AG09309 (cell line): Measurements from ENCODE around the gene EMID1.
"Not testable (repeated sequence)": the region's sequence is repeated elsewhere in the genome, so short reads cannot be mapped to it uniquely, and the experiment has no call there.

Source experiments
- DNase-seq: peaks from one replicate; pipeline ENCODE4 v3.0.0-alpha.2; 2010; ENCODE audit warnings: low read depth
- H3K4me3 ChIP-seq: 2 replicates; pipeline ENCODE4 v1.5.1; 2011; ENCODE audit warnings: mild to moderate bottlenecking, low read depth, low read length, moderate library complexity; ENCODE audit not compliant: control insufficient read depth
- CTCF ChIP-seq: IDR thresholded peaks from 2 replicates; pipeline ENCODE4 v1.5.1; 2011; ENCODE audit warnings: mild to moderate bottlenecking, low read depth, low read length, inconsistent platforms; ENCODE audit not compliant: insufficient read depth, control insufficient read depth; ENCODE audit errors: missing control alignments

The EMID1 gene

GRCh38 chr22:29244785-29245625 lies 39.3 kb downstream of the EMID1 start:
- no peak overlapping the region for H3K4me3 ChIP-seq
- no peak for DNase-seq
- no peak for TF ChIP-seq CTCF

DNA sequence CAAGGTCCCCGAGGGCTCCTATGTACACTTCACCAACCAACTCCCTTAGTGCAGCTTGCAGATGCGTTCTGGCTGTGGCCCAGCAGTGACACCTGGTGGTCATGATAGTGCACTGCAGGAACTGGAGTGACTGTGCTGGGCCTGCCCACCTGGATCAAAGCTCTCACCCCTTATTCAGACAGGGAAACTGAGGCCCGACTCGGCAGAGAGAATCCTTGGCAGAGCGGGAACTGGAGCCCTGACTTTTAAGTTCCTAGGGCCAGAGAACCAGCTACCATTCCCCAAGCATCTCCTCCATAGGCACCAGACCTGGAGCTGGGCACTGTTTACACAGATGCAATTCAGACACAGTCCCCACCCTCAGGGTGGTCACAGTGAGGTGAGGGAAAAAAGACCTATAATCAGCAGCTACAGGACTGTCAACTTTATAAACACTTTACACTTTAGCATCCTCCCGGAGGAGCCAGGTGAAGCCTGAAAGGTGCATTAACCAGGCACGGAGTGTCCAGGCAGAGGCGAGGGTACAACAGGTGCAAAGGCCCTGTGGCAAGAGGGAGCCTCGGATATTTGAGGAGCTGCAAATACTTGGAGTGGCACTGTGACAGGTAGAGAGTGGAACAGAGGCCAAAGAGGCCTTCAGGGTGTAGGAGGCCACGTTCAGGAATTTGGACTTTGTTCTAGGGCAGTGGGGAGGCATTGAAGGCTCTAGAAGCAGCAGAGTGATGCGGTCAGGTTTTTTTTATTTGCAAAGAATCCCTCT lies 40.1 kb downstream of the EMID1 start:
- no peak overlapping the region for H3K4me3 ChIP-seq
- no peak for DNase-seq
- peak; percentile 99 for TF ChIP-seq CTCF

DNA sequence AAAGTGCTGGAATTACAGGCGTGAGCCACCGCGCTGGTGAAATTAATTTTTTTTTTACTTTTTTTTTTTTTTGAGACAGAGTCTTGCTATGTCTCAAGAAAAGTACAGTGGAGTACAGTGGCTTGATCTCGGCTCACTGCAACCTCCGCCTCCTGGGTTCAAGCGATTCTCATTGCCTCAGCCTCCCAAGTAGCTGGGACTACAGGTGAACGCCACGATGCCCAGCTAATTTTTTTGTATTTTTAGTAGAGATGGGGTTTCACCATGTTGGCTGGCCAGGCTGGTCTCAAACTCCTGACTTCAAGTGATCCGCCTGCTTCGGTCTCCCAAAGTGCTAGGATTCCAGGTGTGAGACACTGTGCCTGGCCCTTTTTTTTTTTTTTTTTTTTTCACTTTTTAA lies 42.2 kb downstream of the EMID1 start:
- not testable (repeated sequence) for DNase-seq, H3K4me3 ChIP-seq

DNA sequence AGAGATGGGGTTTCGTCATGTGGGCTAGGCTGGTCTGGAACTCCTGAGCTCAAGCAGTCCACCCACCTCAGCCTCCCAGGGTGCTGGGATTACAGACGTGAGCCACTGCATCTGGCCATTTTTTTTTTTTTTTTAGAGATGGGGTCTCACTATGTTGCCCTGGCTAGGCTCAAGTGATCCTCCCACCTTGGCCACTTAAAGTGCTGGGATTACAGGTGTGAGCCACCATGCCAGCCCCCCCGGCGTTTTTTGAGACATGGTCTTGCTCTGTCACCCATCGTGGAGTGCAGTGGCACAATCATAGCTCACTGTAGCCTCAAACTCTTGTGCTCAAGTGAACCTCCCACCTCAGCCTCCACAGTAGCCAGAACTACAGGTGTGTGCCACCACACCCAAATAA lies 45.6 kb downstream of the EMID1 start:
- TF ChIP-seq CTCF = no peak
- H3K4me3 ChIP-seq = no peak overlapping the region
- DNase-seq = no peak

DNA sequence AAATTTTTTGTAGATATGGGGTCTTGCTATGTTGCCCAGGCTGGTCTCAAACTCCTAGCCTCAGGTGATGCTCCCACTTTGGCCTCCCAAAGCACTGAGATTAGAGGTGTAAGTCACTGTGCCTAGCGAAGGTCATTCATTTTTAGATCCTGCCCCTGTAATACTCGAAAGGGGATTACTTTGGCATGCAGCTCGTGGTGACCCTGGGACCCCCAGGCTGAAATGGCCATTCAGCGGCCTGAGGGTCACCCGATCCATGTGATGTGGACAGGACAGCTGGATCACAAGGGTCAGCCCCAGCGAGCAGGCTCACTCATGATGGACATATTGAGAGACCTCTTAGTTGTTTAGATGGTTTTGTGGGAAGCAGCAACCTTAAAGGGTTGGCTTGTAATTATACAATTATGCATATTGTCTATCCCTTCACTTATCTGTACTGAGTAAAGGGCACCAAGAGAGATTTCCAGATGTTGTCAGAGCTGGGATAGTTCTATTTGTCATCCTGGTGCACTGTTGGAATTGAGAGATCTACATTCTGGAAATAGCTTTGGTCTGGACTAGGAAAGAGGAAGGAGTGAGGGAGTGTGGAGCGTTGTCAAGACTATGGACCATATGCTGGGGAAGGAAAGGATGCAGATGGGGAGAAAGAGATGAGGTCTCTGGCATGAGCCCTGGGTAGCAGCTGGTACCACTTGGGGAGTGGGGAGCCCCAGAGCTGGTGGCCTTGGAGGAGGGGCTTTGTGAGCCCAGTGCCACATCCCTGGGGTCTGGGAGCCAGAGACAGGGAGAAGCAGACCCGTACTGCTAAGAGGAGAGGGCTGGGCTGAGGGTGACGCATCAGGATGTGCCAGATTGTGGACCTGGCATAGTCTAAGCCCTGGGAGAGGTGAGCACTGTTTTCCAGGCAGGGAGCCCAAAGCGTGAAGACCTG lies 46.5 kb downstream of the EMID1 start:
- DNase-seq = no peak
- TF ChIP-seq CTCF = no peak
- H3K4me3 ChIP-seq = no peak overlapping the region

DNA sequence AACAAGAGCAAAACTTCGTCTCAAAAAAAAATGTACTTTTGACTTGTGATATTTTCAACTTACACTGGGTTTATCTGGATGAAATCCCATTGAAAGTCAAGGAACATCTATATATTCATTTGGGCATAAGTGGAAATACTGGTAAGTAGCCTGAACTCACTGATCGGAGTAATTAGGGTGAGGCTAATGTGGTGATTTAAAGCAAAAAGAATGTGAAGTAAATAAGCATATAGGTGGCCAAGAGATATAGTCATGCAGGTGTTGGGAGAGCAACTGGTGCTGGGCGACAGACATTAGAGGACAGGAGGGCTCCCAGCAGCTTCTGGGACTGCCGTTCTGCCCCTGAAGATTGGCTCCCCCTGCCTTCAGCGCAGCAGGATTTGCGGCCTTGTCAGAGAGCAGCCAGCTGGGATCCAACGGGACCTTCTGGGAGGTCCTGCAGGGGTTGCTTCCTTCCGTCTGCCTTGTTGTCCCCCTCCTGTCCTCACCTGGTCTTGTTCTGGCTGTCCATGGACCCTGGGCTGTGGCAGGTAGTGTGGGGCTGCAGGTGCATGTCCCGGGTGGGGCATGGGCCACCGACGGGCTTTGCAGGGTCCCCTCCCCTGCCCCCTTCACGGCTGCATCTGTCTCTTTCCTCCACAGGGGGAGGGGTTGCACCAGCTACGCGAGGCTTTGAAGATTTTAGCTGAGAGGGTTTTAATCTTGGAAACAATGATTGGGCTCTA lies 48.0 kb downstream of the EMID1 start:
- no peak overlapping the region for H3K4me3 ChIP-seq
- DNase-seq = no peak
- no peak for TF ChIP-seq CTCF
